GM12864 (cell line): Measurements from ENCODE around the gene RNASEL.

Experiments
- DNase-seq: peaks from one replicate; pipeline ENCODE4 v3.0.0-alpha.2; 2011; ENCODE audit warnings: low read depth
- H3K4me3 ChIP-seq: 2 replicates; pipeline ENCODE4 v1.5.1; 2011; ENCODE audit warnings: mild to moderate bottlenecking, low read depth, low read length, control low read depth
- CTCF ChIP-seq: IDR thresholded peaks from 2 replicates; pipeline ENCODE4 v1.5.1; 2011; ENCODE audit warnings: low read depth, mild to moderate bottlenecking, moderate library complexity, low read length, control low read depth, inconsistent platforms; ENCODE audit errors: missing control alignments

RNASEL gene

GRCh38 chr1:182568647-182569284, 20.3 kb downstream of the RNASEL start:
- no peak overlapping the region for H3K4me3 ChIP-seq
- no peak for DNase-seq
- no peak for TF ChIP-seq CTCF

- DNase-seq: no peak
- no peak for TF ChIP-seq CTCF
- no peak overlapping the region for H3K4me3 ChIP-seq
Observed at GRCh38 chr1:182567629-182568028, 21.4 kb downstream of the RNASEL start.

GRCh38 chr1:182565537-182565936, 23.5 kb downstream of the RNASEL start:
- H3K4me3 ChIP-seq: no peak overlapping the region
- no peak for TF ChIP-seq CTCF
- DNase-seq: no peak

GRCh38 chr1:182564406-182565004, 24.6 kb downstream of the RNASEL start:
- TF ChIP-seq CTCF: no peak
- DNase-seq: no peak
- H3K4me3 ChIP-seq: no peak overlapping the region

GRCh38 chr1:182563095-182563494, 26.0 kb downstream of the RNASEL start:
- H3K4me3 ChIP-seq: no peak overlapping the region
- no peak for TF ChIP-seq CTCF
- DNase-seq: no peak

- no peak for DNase-seq
- no peak overlapping the region for H3K4me3 ChIP-seq
- no peak for TF ChIP-seq CTCF
Observed at GRCh38 chr1:182561456-182561855, 27.6 kb downstream of the RNASEL start.
